ENCODE data around the gene TMSB15A.

GRCh38 chrX:102498732-102499131 lies 17.8 kb downstream of the TMSB15A start:
- no peak for TF ChIP-seq EP300 (IDR thresholded peaks at IDR 0.05; ENCODE audit: low read depth in 2 of 2, low read length in 2 of 2)
- no peak for TF ChIP-seq EP300 (CRISPR knock-in tag; IDR thresholded peaks at IDR 0.05; ENCODE audit: borderline replicate concordance)
- no peak for TF ChIP-seq IRF2 (CRISPR knock-in tag; IDR thresholded peaks at IDR 0.05)
- TF ChIP-seq ZNF776 (CRISPR knock-in tag; IDR thresholded peaks at IDR 0.05) = no peak
- TF ChIP-seq ZNF33B (CRISPR knock-in tag; IDR thresholded peaks at IDR 0.05) = no peak
- TF ChIP-seq KLF9 (CRISPR knock-in tag; IDR thresholded peaks at IDR 0.05; ENCODE audit: low read depth) = no peak
- TF ChIP-seq NR2F6 (IDR thresholded peaks at IDR 0.05) = no peak
- no peak for TF ChIP-seq NR2F6 (CRISPR knock-in tag; IDR thresholded peaks at IDR 0.05)
- no peak for TF ChIP-seq TCF7 (IDR thresholded peaks at IDR 0.05; ENCODE audit: low read depth)
- TF ChIP-seq ZSCAN29 (CRISPR knock-in tag; conservative IDR thresholded peaks at IDR 0.05) = no peak
- TF ChIP-seq KAT8 (CRISPR knock-in tag; IDR thresholded peaks at IDR 0.05) = no peak
- no peak for TF ChIP-seq EZH2 (conservative IDR thresholded peaks at IDR 0.05; ENCODE audit: low read depth, low read length)
